GM12891 (cell line): Measurements from ENCODE around the gene OTOGL.

Experiments used
- POLR2A ChIP-seq: IDR thresholded peaks from 2 replicates; pipeline ENCODE4 v1.6.1; 2011; ENCODE audit warnings: low read depth, low read length, control low read depth
- TAF1 ChIP-seq: IDR thresholded peaks from 2 replicates; pipeline ENCODE4 v1.6.1; 2011; ENCODE audit warnings: low read depth, low read length, control low read depth

GRCh38 chr12:80101126-80101525, 1.8 kb downstream of the OTOGL start:
- no peak for TF ChIP-seq POLR2A
- no peak for TF ChIP-seq TAF1
